Gastroesophageal sphincter (tissue), 4 donors: ENCODE measurements around the gene MTMR8. TPM values are rescaled to one million over a fixed set of nuclear protein-coding genes. Genes with fewer than 3 reads are reported as not detected.

Experiments used
- ATAC-seq: fragments of 150-250 bp; one replicate; pipeline ENCODE4 v1.9.1; 2016; ENCODE audit warnings: mild to moderate bottlenecking, moderate library complexity
- H3K27ac ChIP-seq, 4 donors: fragments of 200-600 bp; sonication (generic) in 3 of 4; 1 replicate in 3 of 4; 2 replicates in 1 of 4; pipeline ENCODE4 v1.5.1; 2016 to 2019
- H3K27me3 ChIP-seq: fragments of 200-600 bp; sonication (generic); one replicate; pipeline ENCODE4 v1.5.1; 2019
- H3K36me3 ChIP-seq, 2 donors: fragments of 200-600 bp; sonication (generic); one replicate each; pipeline ENCODE4 v1.5.1; 2019; ENCODE audit warnings: control low read depth in 1 of 2
- H3K4me1 ChIP-seq, 3 donors: fragments of 200-600 bp; sonication (generic); 1 replicate in 2 of 3; 2 replicates in 1 of 3; pipeline ENCODE4 v1.5.1; 2016 to 2019; ENCODE audit warnings: control low read depth in 2 of 3
- H3K4me3 ChIP-seq, 2 donors: fragments of 200-600 bp; sonication (generic); one replicate each; pipeline ENCODE4 v1.5.1; 2019; ENCODE audit warnings: mild to moderate bottlenecking in 1 of 2, moderate library complexity in 1 of 2
- H3K9me3 ChIP-seq, 3 donors: fragments of 200-600 bp; sonication (generic); one replicate each; pipeline ENCODE4 v1.5.1; 2017 to 2019; ENCODE audit warnings: control low read depth in 2 of 3
- CTCF ChIP-seq, 4 experiments: fragments of 200-600 bp in 2 of 4; fragments of 450-650 bp in 2 of 4; sonication (generic) in 1 of 4; IDR thresholded peaks; one replicate each; pipeline ENCODE4 v1.5.1; 2017 to 2019; ENCODE audit warnings: antibody characterized with exemption in 4 of 4, mild to moderate bottlenecking in 2 of 4, moderate library complexity in 2 of 4
- EP300 ChIP-seq: sonication (generic); formaldehyde crosslinking; IDR thresholded peaks from one replicate; pipeline ENCODE4 v1.6.1; 2017; ENCODE audit warnings: antibody characterized with exemption, mild to moderate bottlenecking
- POLR2A ChIP-seq, 2 donors: fragments of 450-650 bp; IDR thresholded peaks; one replicate each; pipeline ENCODE4 v1.6.1; 2017; ENCODE audit warnings: antibody characterized with exemption in 2 of 2, mild to moderate bottlenecking in 2 of 2, moderate library complexity in 1 of 2
- POLR2AphosphoS5 ChIP-seq: sonication (generic); formaldehyde crosslinking; IDR thresholded peaks from one replicate; pipeline ENCODE4 v1.6.1; 2017; ENCODE audit warnings: antibody characterized with exemption
- WGBS, 2 donors: methylation state at CpG; one replicate each; pipeline ENCODE4 v1.1.5; 2018; ENCODE audit warnings: low coverage in 1 of 2; 5-methylcytosine and 5-hydroxymethylcytosine counted together
- total RNA-seq, 4 donors: library from RNA; depleted of rRNA; stranded (reverse); fragments of >200 nt; gene quantifications; one replicate each; pipeline ENCODE4 v1.1.0, GENCODE V29; 2016

The MTMR8 gene
- total RNA-seq, 4 donors from 2014 or later: 2.3 to 10.7 (median 4.6) TPM

- no peaks in the 10 kb centered on the region for H3K9me3 ChIP-seq
Observed at GRCh38 chrX:64321507-64321906, 73.7 kb downstream of the MTMR8 start.

GRCh38 chrX:64313624-64314023, 81.6 kb downstream of the MTMR8 start:
- Histone ChIP-seq H3K27ac (no peak overlapping the region), H3K9me3 (peaks cover 0 to 7% (median 0%) of the 10 kb centered on the region in 3 donors), H3K4me3 (no peak overlapping the region), H3K27me3 (no peaks in the 10 kb centered on the region), H3K36me3 (no peaks in the 10 kb centered on the region), H3K4me1 (no peaks in the 10 kb centered on the region)
- no peak for TF ChIP-seq CTCF (IDR thresholded peaks at IDR 0.05)
- no peak for TF ChIP-seq POLR2AphosphoS5
- no peak for TF ChIP-seq EP300
- no peak for TF ChIP-seq POLR2A (IDR thresholded peaks at IDR 0.05)
- 77% methylated on average over 1 of the region's 1 CpG; no CpG with 5 or more reads in 1 of the 2 donors for WGBS, 2 donors
- no peak for ATAC-seq

More at GRCh38 chrX:64321507-64321906, 73.7 kb downstream of the MTMR8 start:
- Histone ChIP-seq H3K4me3 (no peak overlapping the region), H3K36me3 (peaks cover 0 to 50% of the 10 kb centered on the region in 2 donors), H3K27ac (no peak overlapping the region), H3K27me3 (no peaks in the 10 kb centered on the region), H3K4me1 (no peaks in the 10 kb centered on the region)
- TF ChIP-seq POLR2AphosphoS5 (no peak), EP300 (no peak), CTCF (IDR thresholded peaks at IDR 0.05) (no peak), POLR2A (IDR thresholded peaks at IDR 0.05) (no peak)
- ATAC-seq: no peak
- WGBS, 2 donors: 95 to 100% methylated on average over 2 of the region's 2 CpGs

GRCh38 chrX:64306712-64307111, 88.5 kb downstream of the MTMR8 start:
- 85 to 100% methylated on average over 4 of the region's 7 CpGs for WGBS, 2 donors

GRCh38 chrX:64291123-64291522, 104.1 kb downstream of the MTMR8 start:
- Histone ChIP-seq H3K4me3 (no peak overlapping the region), H3K36me3 (no peaks in the 10 kb centered on the region), H3K9me3 (no peaks in the 10 kb centered on the region), H3K27ac (no peak overlapping the region), H3K4me1 (no peaks in the 10 kb centered on the region), H3K27me3 (no peaks in the 10 kb centered on the region)
- no peak for TF ChIP-seq POLR2AphosphoS5
- TF ChIP-seq POLR2A (IDR thresholded peaks at IDR 0.05): no peak
- no peak for TF ChIP-seq CTCF (IDR thresholded peaks at IDR 0.05)
- TF ChIP-seq EP300: no peak
- 20 to 35% methylated on average over 1 to 2 of the region's 2 CpGs for WGBS, 2 donors
- no peak for ATAC-seq

More at GRCh38 chrX:64306712-64307111, 88.5 kb downstream of the MTMR8 start:
- H3K36me3 ChIP-seq: no peaks in the 10 kb centered on the region
- H3K27ac ChIP-seq: no peak overlapping the region
- H3K27me3 ChIP-seq: no peaks in the 10 kb centered on the region
- TF ChIP-seq EP300 (no peak), POLR2A (IDR thresholded peaks at IDR 0.05) (no peak), CTCF (IDR thresholded peaks at IDR 0.05) (no peak), POLR2AphosphoS5 (no peak)
- ATAC-seq: no peak
- H3K4me1 ChIP-seq: no peaks in the 10 kb centered on the region
- H3K4me3 ChIP-seq: no peak overlapping the region
- H3K9me3 ChIP-seq: peaks cover 0 to 11% (median 0%) of the 10 kb centered on the region in 3 donors

GRCh38 chrX:64265265-64265664, 130.0 kb downstream of the MTMR8 start:
- no peaks in the 10 kb centered on the region for H3K27me3 ChIP-seq
- no peaks in the 10 kb centered on the region for H3K4me1 ChIP-seq
- H3K27ac ChIP-seq: no peak overlapping the region
- ATAC-seq: no peak
- H3K9me3 ChIP-seq: no peaks in the 10 kb centered on the region
- H3K36me3 ChIP-seq: peaks cover 0 to 9% of the 10 kb centered on the region in 2 donors
- no peak for TF ChIP-seq EP300
- no peak for TF ChIP-seq POLR2A (IDR thresholded peaks at IDR 0.05)
- H3K4me3 ChIP-seq: no peak overlapping the region
